RPMI7951 (cell line): ENCODE data around the gene TEKTIP1. TPM values are rescaled to one million over a fixed set of nuclear protein-coding genes. Genes with fewer than 3 reads are reported as not detected.
"Not testable (repeated sequence)": the region's sequence is repeated elsewhere in the genome, so short reads cannot be mapped to it uniquely, and the experiment has no call there.

Source experiments
- DNase-seq: peaks from one replicate; pipeline ENCODE4 v3.0.0-alpha.2; 2012; ENCODE audit warnings: low read depth
- total RNA-seq: library from RNA; depleted of rRNA; stranded (reverse); fragments of >200 nt; shearing (Covaris generic); gene quantifications from 2 replicates; pipeline ENCODE4 v1.2.3, GENCODE V29; 2014

Gene TEKTIP1
- total RNA-seq, 1 experiment from 2014 or later: not detected

GRCh38 chr19:3523361-3524077 lies 15.5 kb upstream of the TEKTIP1 start:
- no peak for DNase-seq

- no peak for DNase-seq
Measured at GRCh38 chr19:3524078-3524842, 14.7 kb upstream of the TEKTIP1 start.

GRCh38 chr19:3524904-3525451 lies 14.0 kb upstream of the TEKTIP1 start:
- DNase-seq: no peak

GRCh38 chr19:3526507-3527237 lies 12.3 kb upstream of the TEKTIP1 start:
- DNase-seq: no peak

- no peak for DNase-seq
Measured at GRCh38 chr19:3527238-3527910, 11.6 kb upstream of the TEKTIP1 start.

- DNase-seq: no peak
Measured at GRCh38 chr19:3528080-3528479, 10.9 kb upstream of the TEKTIP1 start.

- no peak for DNase-seq
Measured at GRCh38 chr19:3528539-3529211, 10.3 kb upstream of the TEKTIP1 start.

- not testable (repeated sequence) for DNase-seq
Measured at GRCh38 chr19:3529299-3529698, 9.7 kb upstream of the TEKTIP1 start.

GRCh38 chr19:3530389-3530788 lies 8.6 kb upstream of the TEKTIP1 start:
- DNase-seq: no peak

GRCh38 chr19:3531716-3532115 lies 7.3 kb upstream of the TEKTIP1 start:
- no peak for DNase-seq

- DNase-seq: no peak
Measured at GRCh38 chr19:3532154-3532786, 6.7 kb upstream of the TEKTIP1 start.

- no peak for DNase-seq
Measured at GRCh38 chr19:3533033-3533432, 5.9 kb upstream of the TEKTIP1 start.

- no peak for DNase-seq
Measured at GRCh38 chr19:3533563-3534216, 5.3 kb upstream of the TEKTIP1 start.

GRCh38 chr19:3534375-3535234 lies 4.4 kb upstream of the TEKTIP1 start:
- no peak for DNase-seq

- DNase-seq: no peak
Measured at GRCh38 chr19:3535235-3535535, 3.8 kb upstream of the TEKTIP1 start.

- DNase-seq: no peak
Measured at GRCh38 chr19:3535563-3535965, 3.4 kb upstream of the TEKTIP1 start.

GRCh38 chr19:3535981-3536380 lies 3.0 kb upstream of the TEKTIP1 start:
- no peak for DNase-seq

- DNase-seq: peak; percentile 90
Measured at GRCh38 chr19:3536429-3537100, 2.4 kb upstream of the TEKTIP1 start.

GRCh38 chr19:3537101-3537437 lies 1.9 kb upstream of the TEKTIP1 start:
- peak; percentile 46 for DNase-seq
